ENCODE measurements around the gene CORO7.

Gene CORO7

DNA sequence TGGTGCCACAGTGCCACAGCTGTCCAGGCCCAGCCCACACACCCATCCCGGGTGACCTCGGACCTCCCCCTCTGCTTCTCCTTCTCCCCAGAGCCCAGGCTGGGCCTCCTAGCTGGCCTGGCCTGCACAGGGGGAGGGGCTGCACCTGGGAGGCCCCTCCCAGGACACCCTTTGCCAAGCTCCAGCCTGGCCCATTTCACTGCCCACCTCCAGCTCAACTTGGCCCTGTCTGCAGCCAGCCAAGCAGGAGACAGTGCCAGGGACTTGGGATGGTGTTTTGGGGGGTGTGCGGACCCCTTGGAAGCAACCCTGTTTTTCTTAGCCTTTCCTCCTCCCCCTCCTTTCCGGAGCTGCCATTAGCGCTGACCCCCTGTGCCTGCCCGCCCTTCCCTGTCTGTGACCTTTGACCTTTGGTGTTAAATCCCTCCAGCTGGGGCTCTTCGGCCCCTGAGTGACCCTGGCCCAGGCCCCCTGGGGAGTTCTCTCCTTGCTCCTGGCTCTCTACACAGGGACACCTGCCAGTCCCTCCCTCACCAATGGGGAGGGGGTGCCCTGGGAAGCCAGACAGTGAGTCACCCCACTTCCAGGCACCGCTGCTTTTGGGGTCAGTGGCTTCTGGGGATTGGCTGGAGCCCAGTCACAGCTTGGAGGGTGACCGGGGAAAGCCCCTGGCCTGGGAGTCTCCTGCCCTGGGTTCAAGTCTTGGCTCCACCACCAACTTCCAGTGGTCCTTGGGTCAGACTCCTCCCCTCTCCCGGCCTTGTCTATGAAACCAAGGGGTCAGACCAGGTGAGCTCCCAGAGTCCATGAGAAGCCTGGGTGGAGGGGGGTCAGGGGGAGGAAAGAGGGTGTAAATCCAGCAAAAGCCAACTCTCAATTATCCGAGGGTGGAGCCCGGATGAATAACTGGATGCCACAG, 98.6 kb downstream of the CORO7 start:
- Histone ChIP-seq H3K36me3 (ENCODE audit: control insufficient read depth in 1 of 2, insufficient read depth in 2 of 2, low read length in 2 of 2) (no peaks in the 10 kb centered on the region), H3K4me1 (ENCODE audit: control insufficient read depth in 1 of 2, insufficient read depth in 2 of 2, low read length in 2 of 2) (peaks cover 0 to 46% of the 10 kb centered on the region in 2 donors), H3K4me3 (ENCODE audit: low read depth in 1 of 2, low read length in 2 of 2) (peak overlapping the region in 1 of 2 donors; percentile 80), H3K27ac (ENCODE audit: low read length) (no peak overlapping the region), H3K9me3 (ENCODE audit: control insufficient read depth in 1 of 2, low read length in 2 of 2) (no peaks in the 10 kb centered on the region), H3K27me3 (ENCODE audit: low read depth, low read length) (peaks cover 5% of the 10 kb centered on the region)

GRCh38 chr16:4316864-4317531, 99.4 kb downstream of the CORO7 start:
- Histone ChIP-seq H3K36me3 (ENCODE audit: control insufficient read depth in 1 of 2, insufficient read depth in 2 of 2, low read length in 2 of 2) (no peaks in the 10 kb centered on the region), H3K4me3 (ENCODE audit: low read depth in 1 of 2, low read length in 2 of 2) (peak overlapping the region; percentile 57 to 80), H3K9me3 (ENCODE audit: control insufficient read depth in 1 of 2, low read length in 2 of 2) (no peaks in the 10 kb centered on the region), H3K4me1 (ENCODE audit: control insufficient read depth in 1 of 2, insufficient read depth in 2 of 2, low read length in 2 of 2) (peaks cover 0 to 39% of the 10 kb centered on the region in 2 donors), H3K27ac (ENCODE audit: low read length) (peak overlapping the region; percentile 8), H3K27me3 (ENCODE audit: low read depth, low read length) (peaks cover 5% of the 10 kb centered on the region)

DNA sequence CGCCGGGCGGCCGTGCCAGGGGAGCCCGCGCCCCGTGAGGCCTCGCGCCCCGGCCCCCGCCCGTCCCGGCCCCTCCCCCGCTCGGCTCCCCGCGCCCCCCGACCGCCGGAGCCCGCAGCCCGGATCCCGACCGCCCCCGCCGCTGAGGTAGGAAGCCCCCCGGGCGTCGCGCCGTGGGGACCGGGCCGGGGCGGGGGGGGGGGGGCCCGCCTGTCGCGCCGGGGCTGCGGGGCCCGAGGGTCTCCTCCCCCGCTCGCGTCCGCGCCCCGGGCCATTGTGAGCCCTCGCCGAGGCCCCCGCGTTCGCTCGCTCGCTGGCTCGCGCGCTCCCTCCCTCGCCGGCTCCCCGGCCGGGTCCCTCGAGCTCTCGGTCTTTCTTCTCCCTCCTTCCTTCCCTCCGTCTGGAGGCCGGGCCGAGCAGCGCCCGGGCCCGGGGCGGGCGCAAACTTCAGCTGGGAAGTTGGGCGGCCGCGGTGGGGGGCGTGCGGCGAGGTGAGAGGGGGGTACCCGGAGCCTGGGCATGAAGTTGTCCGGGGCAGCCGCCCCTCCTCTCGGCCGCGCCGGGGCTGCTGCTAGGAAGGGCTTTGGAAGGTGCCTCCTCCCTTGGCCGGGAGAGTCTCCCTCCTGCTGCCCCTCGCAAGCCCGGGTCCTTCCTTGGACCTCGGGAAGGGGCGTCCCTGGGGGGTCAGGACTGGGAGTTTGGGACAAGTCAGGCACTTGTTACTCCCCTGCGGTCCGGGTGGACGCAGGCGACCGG, 100.1 kb downstream of the CORO7 start:
- Histone ChIP-seq H3K27me3 (ENCODE audit: low read depth, low read length) (peaks cover 5% of the 10 kb centered on the region), H3K4me3 (ENCODE audit: low read depth in 1 of 2, low read length in 2 of 2) (peak overlapping the region; percentile 57 to 80), H3K36me3 (ENCODE audit: control insufficient read depth in 1 of 2, insufficient read depth in 2 of 2, low read length in 2 of 2) (no peaks in the 10 kb centered on the region), H3K4me1 (ENCODE audit: control insufficient read depth in 1 of 2, insufficient read depth in 2 of 2, low read length in 2 of 2) (peaks cover 0 to 39% of the 10 kb centered on the region in 2 donors), H3K27ac (ENCODE audit: low read length) (no peak overlapping the region), H3K9me3 (ENCODE audit: control insufficient read depth in 1 of 2, low read length in 2 of 2) (no peaks in the 10 kb centered on the region)

DNA sequence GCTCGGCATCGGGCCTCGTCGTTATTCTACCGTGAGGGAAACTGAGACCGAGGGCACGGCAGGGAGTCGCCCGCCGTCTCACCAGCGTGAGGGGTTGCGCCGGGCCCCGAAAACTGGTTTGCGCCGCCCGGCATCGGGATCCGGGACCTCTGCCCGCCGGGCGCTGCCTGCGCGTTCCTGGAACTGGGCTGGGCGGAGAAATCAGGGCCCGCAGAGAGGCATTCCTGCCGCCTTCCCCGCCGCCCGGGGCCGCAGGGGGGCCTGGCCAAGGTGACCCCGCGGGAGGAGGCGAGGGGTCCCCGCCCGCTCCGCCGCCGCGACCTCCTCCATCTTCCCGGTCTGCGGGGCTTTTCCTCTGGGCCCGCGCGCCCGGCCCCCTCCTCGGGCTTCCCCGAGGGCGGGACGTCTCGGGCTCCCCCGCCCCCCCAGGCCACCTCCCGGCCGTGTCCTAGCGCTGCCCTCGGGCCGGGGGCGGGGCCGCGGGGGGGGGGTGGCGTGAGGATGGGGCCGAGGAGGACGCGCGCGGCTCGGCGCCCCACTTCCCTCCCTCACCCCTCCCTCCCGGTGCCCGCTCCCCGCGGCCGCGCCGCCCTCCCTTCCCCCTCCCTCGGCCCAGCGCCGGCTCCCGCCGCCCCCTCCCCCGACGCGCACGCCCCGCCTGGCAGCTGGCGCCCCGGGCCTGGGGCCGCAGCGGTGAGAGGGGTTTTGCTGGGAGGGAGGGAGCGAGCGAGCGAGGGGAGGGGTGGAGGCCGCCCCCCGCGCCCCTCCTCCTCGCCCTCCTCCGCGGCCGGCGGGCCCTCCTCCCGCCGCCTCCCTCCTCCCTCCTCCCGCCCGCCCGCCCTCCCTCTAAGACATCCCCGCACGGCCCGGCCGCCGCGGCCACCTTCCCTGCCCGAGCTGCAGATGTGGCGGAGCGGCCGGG, 100.9 kb downstream of the CORO7 start, which contains the start of gene GLIS2:
Gene GLIS2, plus strand, starts transcription at position 882 of the 922 bp plus-strand sequence. CDS start 16,214 bp downstream, outside the sequence.
- H3K9me3 ChIP-seq (ENCODE audit: control insufficient read depth in 1 of 2, low read length in 2 of 2): no peaks in the 10 kb centered on the region
- H3K27me3 ChIP-seq (ENCODE audit: low read depth, low read length): peaks cover 5% of the 10 kb centered on the region
- peaks cover 0 to 39% of the 10 kb centered on the region in 2 donors for H3K4me1 ChIP-seq (ENCODE audit: control insufficient read depth in 1 of 2, insufficient read depth in 2 of 2, low read length in 2 of 2)
- H3K27ac ChIP-seq (ENCODE audit: low read length): peak within 1 kb of the TSS; percentile 51
- H3K36me3 ChIP-seq (ENCODE audit: control insufficient read depth in 1 of 2, insufficient read depth in 2 of 2, low read length in 2 of 2): no peaks in the 10 kb centered on the region
- peak within 1 kb of the TSS; percentile 57 to 80 for H3K4me3 ChIP-seq (ENCODE audit: low read depth in 1 of 2, low read length in 2 of 2)

GRCh38 chr16:4314532-4315185, 101.7 kb downstream of the CORO7 start:
- H3K27me3 ChIP-seq (ENCODE audit: low read depth, low read length): peaks cover 5% of the 10 kb centered on the region
- H3K36me3 ChIP-seq (ENCODE audit: control insufficient read depth in 1 of 2, insufficient read depth in 2 of 2, low read length in 2 of 2): no peaks in the 10 kb centered on the region
- H3K4me1 ChIP-seq (ENCODE audit: control insufficient read depth in 1 of 2, insufficient read depth in 2 of 2, low read length in 2 of 2): peaks cover 0 to 37% of the 10 kb centered on the region in 2 donors
- H3K4me3 ChIP-seq (ENCODE audit: low read depth in 1 of 2, low read length in 2 of 2): peak overlapping the region; percentile 37 to 67
- no peaks in the 10 kb centered on the region for H3K9me3 ChIP-seq (ENCODE audit: control insufficient read depth in 1 of 2, low read length in 2 of 2)
- H3K27ac ChIP-seq (ENCODE audit: low read length): peak overlapping the region; percentile 51

DNA sequence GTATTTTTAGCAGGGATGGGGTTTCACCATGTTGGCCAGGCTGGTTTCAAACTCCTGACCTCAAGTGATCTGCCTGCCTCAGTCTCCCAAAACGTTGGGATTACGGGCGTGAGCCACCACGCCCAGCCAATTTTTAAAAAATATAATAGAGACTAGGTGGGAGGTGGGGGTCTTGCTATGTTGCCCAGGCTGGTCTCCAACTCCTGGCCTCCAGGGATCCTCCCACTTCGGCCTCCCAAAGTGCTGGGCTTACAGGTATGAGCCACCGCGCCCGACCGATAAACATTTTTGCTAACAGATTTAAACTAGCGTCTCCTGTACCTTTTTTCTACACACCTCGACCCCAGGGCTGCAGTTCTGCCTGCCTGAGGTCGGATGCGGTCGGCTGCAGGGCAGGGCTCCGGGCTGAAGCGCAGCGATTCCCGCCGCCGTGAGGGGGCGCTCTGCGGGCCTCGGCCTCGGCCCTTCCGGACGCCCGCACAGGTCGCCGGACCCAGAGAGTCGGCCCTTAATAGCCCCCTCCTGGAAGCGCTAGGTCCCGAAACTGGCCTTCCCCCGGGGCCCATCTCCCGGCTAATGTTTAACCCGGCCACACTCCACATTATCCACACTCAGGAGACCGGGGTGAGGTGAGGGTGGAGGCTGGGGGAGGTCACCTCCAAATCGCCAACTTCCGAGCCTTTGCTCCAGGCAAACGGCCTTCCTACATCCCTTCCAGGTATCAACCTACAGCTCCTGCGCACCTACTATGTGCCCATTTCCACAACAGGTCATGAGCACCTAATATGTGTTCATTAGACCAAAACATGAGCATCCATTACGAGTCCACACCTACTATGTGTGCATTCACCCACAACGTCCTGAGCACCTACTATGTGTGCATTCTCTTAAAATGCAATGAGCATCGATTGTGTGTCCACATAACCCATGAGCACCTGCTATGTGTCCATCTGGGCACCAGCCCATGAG, 102.5 kb downstream of the CORO7 start:
- no peak overlapping the region for H3K4me3 ChIP-seq (ENCODE audit: low read depth in 1 of 2, low read length in 2 of 2)
- peaks cover 5% of the 10 kb centered on the region for H3K27me3 ChIP-seq (ENCODE audit: low read depth, low read length)
- H3K9me3 ChIP-seq (ENCODE audit: control insufficient read depth in 1 of 2, low read length in 2 of 2): no peaks in the 10 kb centered on the region
- H3K36me3 ChIP-seq (ENCODE audit: control insufficient read depth in 1 of 2, insufficient read depth in 2 of 2, low read length in 2 of 2): no peaks in the 10 kb centered on the region
- no peak overlapping the region for H3K27ac ChIP-seq (ENCODE audit: low read length)
- peaks cover 0 to 31% of the 10 kb centered on the region in 2 donors for H3K4me1 ChIP-seq (ENCODE audit: control insufficient read depth in 1 of 2, insufficient read depth in 2 of 2, low read length in 2 of 2)

GRCh38 chr16:4309833-4310266, 106.5 kb downstream of the CORO7 start:
- Histone ChIP-seq H3K9me3 (ENCODE audit: control insufficient read depth in 1 of 2, low read length in 2 of 2) (no peaks in the 10 kb centered on the region), H3K36me3 (ENCODE audit: control insufficient read depth in 1 of 2, insufficient read depth in 2 of 2, low read length in 2 of 2) (no peaks in the 10 kb centered on the region), H3K27ac (ENCODE audit: low read length) (peak overlapping the region; percentile 58), H3K4me1 (ENCODE audit: control insufficient read depth in 1 of 2, insufficient read depth in 2 of 2, low read length in 2 of 2) (peaks cover 4 to 16% of the 10 kb centered on the region in 2 donors), H3K27me3 (ENCODE audit: low read depth, low read length) (peaks cover 5% of the 10 kb centered on the region), H3K4me3 (ENCODE audit: low read depth in 1 of 2, low read length in 2 of 2) (no peak overlapping the region)

DNA sequence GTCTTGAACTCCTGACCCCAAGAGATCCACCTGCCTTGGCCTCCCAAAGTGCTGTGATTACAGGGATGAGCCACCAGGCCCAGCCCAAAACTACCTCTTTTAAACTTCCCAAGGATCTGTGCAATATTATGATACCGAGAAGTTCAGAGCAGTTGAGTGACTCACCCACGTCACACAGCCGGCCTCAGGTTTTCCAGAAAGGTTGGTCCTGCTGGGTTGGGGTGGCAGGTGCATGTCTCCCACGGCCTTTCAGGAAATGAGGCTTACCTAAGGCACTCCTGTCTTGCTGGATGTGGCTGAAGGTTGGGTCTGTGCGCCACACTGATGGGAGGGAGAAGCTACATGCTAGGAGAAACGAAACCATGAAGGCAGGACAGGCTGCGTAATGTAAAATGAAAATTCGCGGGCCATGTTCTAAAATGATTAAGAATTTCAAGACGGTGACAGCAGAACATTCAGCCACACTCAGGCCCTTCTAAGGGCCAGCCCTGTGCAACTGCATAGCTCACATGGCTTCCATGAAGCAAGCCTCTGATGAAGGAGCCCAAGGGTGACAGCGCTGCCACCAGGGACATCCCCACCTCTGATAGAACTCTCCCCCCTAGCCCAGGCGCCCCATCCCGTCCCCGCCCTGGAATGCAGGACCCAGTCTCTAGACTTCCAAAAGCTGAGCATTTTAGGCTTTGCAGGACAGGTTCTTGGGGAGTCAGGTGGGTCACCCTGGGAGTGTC, 107.1 kb downstream of the CORO7 start:
- H3K36me3 ChIP-seq (ENCODE audit: control insufficient read depth in 1 of 2, insufficient read depth in 2 of 2, low read length in 2 of 2): no peaks in the 10 kb centered on the region
- H3K4me1 ChIP-seq (ENCODE audit: control insufficient read depth in 1 of 2, insufficient read depth in 2 of 2, low read length in 2 of 2): peaks cover 4 to 16% of the 10 kb centered on the region in 2 donors
- no peaks in the 10 kb centered on the region for H3K9me3 ChIP-seq (ENCODE audit: control insufficient read depth in 1 of 2, low read length in 2 of 2)
- H3K27me3 ChIP-seq (ENCODE audit: low read depth, low read length): peaks cover under 1% of the 10 kb centered on the region
- no peak overlapping the region for H3K27ac ChIP-seq (ENCODE audit: low read length)
- H3K4me3 ChIP-seq (ENCODE audit: low read depth in 1 of 2, low read length in 2 of 2): no peak overlapping the region
